OCI-LY7 (cell line): ENCODE measurements around the gene LRRC4. TPM values are rescaled to one million over a fixed set of nuclear protein-coding genes. Genes with fewer than 3 reads are reported as not detected.

ENCODE experiments used
- BruUV-seq: library from RNA; stranded (reverse); fragments of 400-500 nt; replicated peaks from 2 replicates; lab custom pipeline; 2021; lab: Mats Ljungman, UMichigan
- CTCF ChIA-PET: fragments of 300-600 bp; sonication (Branson Sonifier 250); formaldehyde crosslinking; loops from one replicate; lab custom pipeline; 2022; ENCODE audit warnings: antibody characterized with exemption; ENCODE audit not compliant: unreplicated experiment; lab: Charles Lee
- POLR2A ChIA-PET: fragments of 300-600 bp; sonication (Branson Sonifier 250); formaldehyde crosslinking; loops from one replicate; lab custom pipeline; 2022; ENCODE audit warnings: antibody characterized with exemption; lab: Charles Lee
- DNase-seq: peaks from one replicate; pipeline ENCODE4 v3.0.0-alpha.2; 2015; ENCODE audit warnings: low spot score
- H2AFZ ChIP-seq: fragments of 200-600 bp; sonication (generic), shearing (Covaris generic); 2 replicates; pipeline ENCODE4 v1.6.1; 2014; ENCODE audit warnings: mild to moderate bottlenecking, antibody characterized with exemption, low read length, moderate library complexity
- H3K27ac ChIP-seq: fragments of 200-600 bp; sonication (generic); 2 replicates; pipeline ENCODE4 v1.5.1; 2014; ENCODE audit warnings: mixed run types, low read depth, mild to moderate bottlenecking, moderate library complexity, low read length, inconsistent platforms; ENCODE audit not compliant: poor library complexity, severe bottlenecking
- H3K36me3 ChIP-seq: fragments of 200-600 bp; sonication (generic); 2 replicates; pipeline ENCODE4 v1.6.1; 2014; ENCODE audit warnings: mild to moderate bottlenecking, antibody characterized with exemption, low read length, moderate library complexity, mixed read lengths; ENCODE audit not compliant: insufficient read depth
- H3K4me1 ChIP-seq: fragments of 200-600 bp; sonication (generic); 2 replicates; pipeline ENCODE4 v1.5.1; 2014; ENCODE audit warnings: mild to moderate bottlenecking, low read length; ENCODE audit not compliant: insufficient read depth, poor library complexity, severe bottlenecking
- H3K4me2 ChIP-seq: fragments of 200-600 bp; sonication (generic); 2 replicates; pipeline ENCODE4 v1.6.1; 2014; ENCODE audit warnings: mild to moderate bottlenecking, low read length
- H3K4me3 ChIP-seq: fragments of 200-600 bp; sonication (generic); 2 replicates; pipeline ENCODE4 v1.5.1; 2014; ENCODE audit warnings: mild to moderate bottlenecking, low read depth, low read length; ENCODE audit not compliant: poor library complexity, severe bottlenecking
- H3K79me2 ChIP-seq: fragments of 200-600 bp; sonication (generic); 2 replicates; pipeline ENCODE4 v1.6.1; 2016; ENCODE audit warnings: low read depth, mild to moderate bottlenecking, low read length, moderate library complexity, mixed read lengths; ENCODE audit not compliant: insufficient read depth
- H3K9me2 ChIP-seq: fragments of 200-600 bp; sonication (generic); 2 replicates; pipeline ENCODE4 v1.6.1; 2016; ENCODE audit warnings: mild to moderate bottlenecking, low read length, mixed read lengths; ENCODE audit not compliant: insufficient read depth
- H3K9me3 ChIP-seq: fragments of 200-600 bp; sonication (generic); 2 replicates; pipeline ENCODE4 v1.6.1; 2014; ENCODE audit warnings: mild to moderate bottlenecking, mixed run types, low read length, mixed read lengths
- H4K20me1 ChIP-seq: fragments of 200-600 bp; sonication (generic); 2 replicates; pipeline ENCODE4 v1.6.1; 2014; ENCODE audit warnings: mild to moderate bottlenecking, antibody characterized with exemption, low read length, moderate library complexity, mixed read lengths; ENCODE audit not compliant: insufficient read depth
- EZH2phosphoT487 ChIP-seq: fragments of 200-600 bp; sonication (generic); IDR thresholded peaks from 2 replicates; pipeline ENCODE4 v1.6.1; 2018; ENCODE audit warnings: low read depth, borderline replicate concordance, mild to moderate bottlenecking, mixed run types, antibody characterized with exemption, low read length, moderate library complexity, mixed read lengths
- intact Hi-C: fragments of 100-400 bp; cut with micrococcal nuclease; formaldehyde crosslinking; loops from one replicate; pipeline ENCODE4 v1.10.0; 2022; ENCODE audit not compliant: unreplicated experiment
- total RNA-seq, 2 experiments: library from RNA; depleted of rRNA in 1 of 2; stranded (reverse); fragments of >200 nt in 1 of 2; shearing (Covaris generic) in 1 of 2; gene quantifications; 2 replicates each; pipeline ENCODE4 v1.2.3, GENCODE V29; 2014 to 2022
- TF ChIP-seq, protein P1 (sequence below): fragments of 200-600 bp; sonication (generic); conservative IDR thresholded peaks from 2 replicates; pipeline ENCODE4 v1.5.1; 2014; ENCODE audit warnings: mild to moderate bottlenecking, antibody characterized with exemption, low read length, moderate library complexity, mixed read lengths

LRRC4 gene
- total RNA-seq, 2 experiments from 2014 or later: not detected

GRCh38 chr7:128037081-128037480 lies 5.8 kb upstream of the LRRC4 start:
- Histone ChIP-seq H3K4me1 (no peaks in the 10 kb centered on the region), H4K20me1 (peaks cover 21% of the 10 kb centered on the region), H3K9me3 (no peaks in the 10 kb centered on the region), H2AFZ (no peak overlapping the region), H3K4me3 (no peak overlapping the region), H3K9me2 (no peaks in the 10 kb centered on the region), H3K4me2 (no peak overlapping the region), H3K36me3 (no peaks in the 10 kb centered on the region), H3K27ac (no peak overlapping the region), H3K79me2 (no peaks in the 10 kb centered on the region)
- intact Hi-C loops: loop anchor here (5.0 kb wide), 2 partner anchors 100 to 330 kb away; no protein-coding TSS in a partner anchor
- no peak for DNase-seq
- ChIA-PET CTCF (interaction anchor here (1.1 kb wide), 1 partner anchor 23 kb away, joined by 3 read pairs; no protein-coding TSS in a partner anchor), POLR2A (interaction anchor here (0.6 to 1.4 kb wide), 2 partner anchors 12 to 1170 kb away, joined by 3 to 4 read pairs; no protein-coding TSS in a partner anchor)
- no TSS peak for BruUV-seq
- TF ChIP-seq EZH2phosphoT487: no peak
- TF ChIP-seq, protein P1, sequence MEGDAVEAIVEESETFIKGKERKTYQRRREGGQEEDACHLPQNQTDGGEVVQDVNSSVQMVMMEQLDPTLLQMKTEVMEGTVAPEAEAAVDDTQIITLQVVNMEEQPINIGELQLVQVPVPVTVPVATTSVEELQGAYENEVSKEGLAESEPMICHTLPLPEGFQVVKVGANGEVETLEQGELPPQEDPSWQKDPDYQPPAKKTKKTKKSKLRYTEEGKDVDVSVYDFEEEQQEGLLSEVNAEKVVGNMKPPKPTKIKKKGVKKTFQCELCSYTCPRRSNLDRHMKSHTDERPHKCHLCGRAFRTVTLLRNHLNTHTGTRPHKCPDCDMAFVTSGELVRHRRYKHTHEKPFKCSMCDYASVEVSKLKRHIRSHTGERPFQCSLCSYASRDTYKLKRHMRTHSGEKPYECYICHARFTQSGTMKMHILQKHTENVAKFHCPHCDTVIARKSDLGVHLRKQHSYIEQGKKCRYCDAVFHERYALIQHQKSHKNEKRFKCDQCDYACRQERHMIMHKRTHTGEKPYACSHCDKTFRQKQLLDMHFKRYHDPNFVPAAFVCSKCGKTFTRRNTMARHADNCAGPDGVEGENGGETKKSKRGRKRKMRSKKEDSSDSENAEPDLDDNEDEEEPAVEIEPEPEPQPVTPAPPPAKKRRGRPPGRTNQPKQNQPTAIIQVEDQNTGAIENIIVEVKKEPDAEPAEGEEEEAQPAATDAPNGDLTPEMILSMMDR: peak; percentile 37; the same call in 1 of the 2 replicates

DNA sequence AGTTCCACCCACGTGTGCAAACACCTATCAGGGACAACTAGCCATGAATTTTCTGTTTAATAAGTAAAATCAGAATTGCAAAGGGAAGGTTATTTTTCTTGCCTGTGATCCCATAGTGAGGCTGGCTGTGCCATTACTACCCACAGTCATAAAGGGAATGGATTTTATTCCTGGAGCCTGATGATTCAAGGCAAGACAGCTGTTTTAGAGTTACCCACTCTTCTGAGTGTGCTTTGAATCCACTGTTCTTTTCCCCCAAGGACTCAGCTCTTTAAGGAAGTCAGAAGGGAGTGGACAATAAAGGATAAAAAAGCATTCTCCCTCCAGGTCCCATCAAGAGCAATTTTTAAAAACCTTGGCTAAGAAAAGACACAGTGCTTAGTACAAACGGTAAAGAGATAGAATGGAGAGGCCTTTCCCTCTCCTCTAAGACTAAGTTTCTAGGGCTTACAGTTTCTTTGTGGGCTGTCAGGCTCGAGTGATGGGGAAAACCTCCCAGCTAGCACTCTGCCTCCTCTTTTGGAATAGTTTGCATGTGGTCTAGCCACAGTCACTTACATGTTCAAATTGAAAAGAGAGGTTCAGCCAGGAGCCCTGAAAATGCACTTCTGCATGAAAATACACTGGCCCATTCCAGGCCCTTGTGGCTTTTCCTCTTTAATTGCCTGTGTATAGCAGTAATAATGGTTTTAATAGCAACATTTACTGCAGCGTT lies 5.1 kb upstream of the LRRC4 start:
- ChIA-PET CTCF (interaction anchor here (1.1 to 1.5 kb wide), 2 partner anchors 23 to 329 kb away, joined by 3 read pairs; no protein-coding TSS in a partner anchor), POLR2A (interaction anchor here (0.6 to 1.4 kb wide), 3 partner anchors 11 to 1170 kb away, joined by 3 to 4 read pairs (median 4); no protein-coding TSS in a partner anchor)
- intact Hi-C loops: loop anchor here (5.0 kb wide), 2 partner anchors 101 to 329 kb away; no protein-coding TSS in a partner anchor
- Histone ChIP-seq H3K27ac (no peak overlapping the region), H3K4me3 (no peak overlapping the region), H4K20me1 (peaks cover 21% of the 10 kb centered on the region), H2AFZ (no peak overlapping the region), H3K9me3 (no peaks in the 10 kb centered on the region), H3K36me3 (no peaks in the 10 kb centered on the region), H3K9me2 (no peaks in the 10 kb centered on the region), H3K4me1 (no peaks in the 10 kb centered on the region), H3K4me2 (no peak overlapping the region; the same call in 1 of the 2 replicates), H3K79me2 (no peaks in the 10 kb centered on the region)
- TF ChIP-seq EZH2phosphoT487: no peak
- TF ChIP-seq, protein P1: no peak
- BruUV-seq: no TSS peak
- DNase-seq: no peak
